GM23338 (cell line): ENCODE data around the gene ARRB1. TPM values are rescaled to one million over a fixed set of nuclear protein-coding genes. Genes with fewer than 3 reads are reported as not detected.

Experiments
- ATAC-seq: fragments of 200-7000 bp; cut with Tn5 transposase; 3 replicates; pipeline ENCODE4 v1.9.1; 2020
- DNase-seq: peaks from one replicate; pipeline ENCODE4 v3.0.0-alpha.2; 2015; ENCODE audit warnings: low spot score
- H2AFZ ChIP-seq: fragments of 200-600 bp; sonication (generic); 2 replicates; pipeline ENCODE4 v1.8.0; 2016; ENCODE audit warnings: antibody characterized with exemption, mild to moderate bottlenecking, moderate library complexity
- H3F3A ChIP-seq: fragments of 200-600 bp; sonication (generic); replicated peaks from 2 replicates; pipeline ENCODE4 v1.8.0; 2017; ENCODE audit warnings: antibody characterized with exemption, mixed run types, low read depth
- H3K27ac ChIP-seq: fragments of 200-600 bp; sonication (generic); 2 replicates; pipeline ENCODE4 v1.6.1; 2016; ENCODE audit warnings: low read depth
- H3K27me3 ChIP-seq: fragments of 200-600 bp; sonication (generic); 2 replicates; pipeline ENCODE4 v1.8.0; 2016; ENCODE audit warnings: mild to moderate bottlenecking, mixed run types, moderate library complexity; ENCODE audit not compliant: insufficient read depth
- H3K36me3 ChIP-seq: fragments of 200-600 bp; sonication (generic); 2 replicates; pipeline ENCODE4 v1.8.0; 2016; ENCODE audit warnings: mild to moderate bottlenecking; ENCODE audit not compliant: insufficient read depth
- H3K4me1 ChIP-seq: fragments of 200-600 bp; sonication (generic); 2 replicates; pipeline ENCODE4 v1.8.0; 2016; ENCODE audit warnings: mild to moderate bottlenecking, moderate library complexity; ENCODE audit not compliant: insufficient read depth
- H3K4me2 ChIP-seq: fragments of 200-600 bp; sonication (generic); 2 replicates; pipeline ENCODE4 v1.7.1; 2017; ENCODE audit warnings: mixed run types
- H3K4me3 ChIP-seq: fragments of 200-600 bp; sonication (generic); 2 replicates; pipeline ENCODE4 v1.6.1; 2016; ENCODE audit warnings: mixed run types
- H3K79me2 ChIP-seq: fragments of 200-600 bp; sonication (generic); replicated peaks from 2 replicates; pipeline ENCODE4 v1.8.0; 2017; ENCODE audit warnings: mild to moderate bottlenecking; ENCODE audit not compliant: insufficient read depth
- H3K9me2 ChIP-seq: fragments of 200-600 bp; sonication (generic); 2 replicates; pipeline ENCODE4 v1.8.0; 2017; ENCODE audit not compliant: insufficient read depth
- H4K20me1 ChIP-seq: fragments of 200-600 bp; sonication (generic); replicated peaks from 2 replicates; pipeline ENCODE4 v1.8.0; 2017; ENCODE audit warnings: mild to moderate bottlenecking; ENCODE audit not compliant: insufficient read depth
- H3K27ac Mint-ChIP-seq: 2 replicates; pipeline ENCODE4 v1.8.0; 2020; ENCODE audit warnings: inconsistent platforms, mild to moderate bottlenecking, moderate library complexity, mixed read lengths
- H3K27me3 Mint-ChIP-seq: 3 replicates; pipeline ENCODE4 v1.8.0; 2022; ENCODE audit warnings: low read depth, mild to moderate bottlenecking, moderate library complexity, mixed read lengths, inconsistent platforms; ENCODE audit not compliant: insufficient read depth, poor library complexity
- H3K36me3 Mint-ChIP-seq: 3 replicates; pipeline ENCODE4 v1.8.0; 2021; ENCODE audit warnings: low read depth, mild to moderate bottlenecking, inconsistent platforms, moderate library complexity, mixed read lengths
- H3K4me1 Mint-ChIP-seq: 3 replicates; pipeline ENCODE4 v1.8.0; 2020; ENCODE audit warnings: mild to moderate bottlenecking, inconsistent platforms, mixed read lengths
- H3K4me3 Mint-ChIP-seq: 3 replicates; pipeline ENCODE4 v1.8.0; 2021; ENCODE audit warnings: moderate library complexity, mild to moderate bottlenecking, inconsistent platforms, mixed read lengths
- H3K9me3 Mint-ChIP-seq: 3 replicates; pipeline ENCODE4 v1.8.0; 2020; ENCODE audit warnings: moderate library complexity, mild to moderate bottlenecking, inconsistent platforms, mixed read lengths
- CREB1 ChIP-seq: fragments of 250-450 bp; sonication (Bioruptor Pico); IDR thresholded peaks from 2 replicates; pipeline ENCODE4 v1.5.0; 2020; ENCODE audit warnings: low read depth, mild to moderate bottlenecking, moderate library complexity
- CTCF ChIP-seq, 2 experiments: fragments of 200-600 bp in 1 of 2; sonication (generic) in 1 of 2; conservative IDR thresholded peaks; 2 replicates each; pipeline versions ENCODE4 v1.5.1 to v1.6.1; 2016 to 2017; ENCODE audit warnings: antibody characterized with exemption in 2 of 2, low read depth in 2 of 2, mild to moderate bottlenecking in 2 of 2, moderate library complexity in 1 of 2
- ETS1 ChIP-seq: IDR thresholded peaks from 2 replicates; pipeline ENCODE4 v1.6.1; 2016; ENCODE audit warnings: antibody characterized with exemption
- EZH2 ChIP-seq: fragments of 200-600 bp; sonication (generic); IDR thresholded peaks from one replicate; pipeline ENCODE4 v1.8.0; 2017; ENCODE audit warnings: antibody characterized with exemption, mild to moderate bottlenecking, low read depth; ENCODE audit not compliant: unreplicated experiment
- JUNB ChIP-seq: IDR thresholded peaks from one replicate; pipeline ENCODE4 v1.6.1; 2016; ENCODE audit warnings: antibody characterized with exemption; ENCODE audit not compliant: unreplicated experiment
- NANOG ChIP-seq: IDR thresholded peaks from 2 replicates; pipeline ENCODE4 v1.6.1; 2016; ENCODE audit warnings: antibody characterized with exemption, borderline replicate concordance
- ZNF331 ChIP-seq: fragments of 250-450 bp; sonication (Bioruptor Pico); IDR thresholded peaks from 2 replicates; pipeline ENCODE4 v1.5.0; 2020; ENCODE audit warnings: low read depth, mild to moderate bottlenecking, moderate library complexity
- ZNF462 ChIP-seq: fragments of 250-450 bp; sonication (Bioruptor Pico); IDR thresholded peaks from 2 replicates; pipeline ENCODE4 v1.5.0; 2020; ENCODE audit warnings: mild to moderate bottlenecking, moderate library complexity
- polyA plus RNA-seq: library from polyadenylated mRNA; unstranded; fragments of >200 nt; fragmentation: Nextera tagmentation; extraction: Ambion mirVana; gene quantifications from 2 replicates; pipeline ENCODE4 v1.2.1, GENCODE V29; 2016
- total RNA-seq: library from RNA; depleted of rRNA; stranded (reverse); fragments of >200 nt; shearing (Covaris generic); gene quantifications from 2 replicates; pipeline ENCODE4 v1.2.3, GENCODE V29; 2014

Gene ARRB1
- total and polyA plus RNA-seq, 2 experiments from 2014 or later: 6.3 to 11.1 TPM

- H3K4me2 ChIP-seq: no peak overlapping the region
- Mint-ChIP-seq H3K27ac (no peak overlapping the region), H3K36me3 (no peaks in the 10 kb centered on the region), H3K4me1 (peaks cover 3% of the 10 kb centered on the region; the same call in 1 of the 3 replicates), H3K27me3 (peaks cover 3% of the 10 kb centered on the region), H3K9me3 (no peaks in the 10 kb centered on the region), H3K4me3 (no peak overlapping the region)
- H4K20me1 ChIP-seq: no peaks in the 10 kb centered on the region
- H3K4me1 ChIP-seq: no peaks in the 10 kb centered on the region
- DNase-seq (no peak), ATAC-seq (no peak)
- no peaks in the 10 kb centered on the region for H3F3A ChIP-seq
- H3K36me3 ChIP-seq: no peaks in the 10 kb centered on the region
- H3K79me2 ChIP-seq: no peaks in the 10 kb centered on the region
- H3K27me3 ChIP-seq: no peaks in the 10 kb centered on the region
- H3K9me2 ChIP-seq: no peaks in the 10 kb centered on the region
- TF ChIP-seq CREB1 (CRISPR knock-in tag) (no peak), ETS1 (no peak), CTCF (conservative IDR thresholded peaks at IDR 0.05; ENCODE audit: low read depth in 2 of 2) (no peak), NANOG (no peak), ZNF462 (no peak), JUNB (no peak), EZH2 (no peak), ZNF331 (no peak)
- H3K27ac ChIP-seq: no peak overlapping the region
- H3K4me3 ChIP-seq: no peak overlapping the region
- H2AFZ ChIP-seq: no peak overlapping the region
Measured at GRCh38 chr11:75389925-75390324, 38.5 kb upstream of the ARRB1 start.
